Measurements from ENCODE around the gene DLAT.
A peak's percentile ranks its signal among the peaks of the same experiment; 100 is the strongest.
"Not testable (repeated sequence)": the region's sequence is repeated elsewhere in the genome, so short reads cannot be mapped to it uniquely, and the experiment has no call there.

DLAT gene

GRCh38 chr11:112002491-112003216 is 22.6 kb upstream of the DLAT start:
- ChIA-PET CTCF (interaction anchor here (1.4 kb wide), 1 partner anchor 71 kb away, joined by 4 read pairs; no protein-coding TSS in a partner anchor), POLR2A (ENCODE audit: low non-redundant PET) (no interaction called here)
- no peak for DNase-seq (ENCODE audit: low spot score)
- no peak overlapping the region for H3K27ac ChIP-seq
- TF ChIP-seq CTCF (conservative IDR thresholded peaks at IDR 0.05; ENCODE audit: low read depth): no peak

- ChIA-PET CTCF (interaction anchor here (0.6 to 1.4 kb wide), 3 partner anchors 11 to 677 kb away, joined by 3 to 7 read pairs (median 5); no protein-coding TSS in a partner anchor), POLR2A (ENCODE audit: low non-redundant PET) (no interaction called here)
- DNase-seq (ENCODE audit: low spot score): peak; percentile 25
- H3K27ac ChIP-seq: no peak overlapping the region
- no peak for TF ChIP-seq CTCF (conservative IDR thresholded peaks at IDR 0.05; ENCODE audit: low read depth)
These were observed 20.8 kb upstream of the DLAT start for GRCh38 chr11:112004389-112004788.

- POLR2A ChIA-PET (ENCODE audit: low non-redundant PET): no interaction called here
- H3K27ac ChIP-seq: no peak overlapping the region
- no peak for DNase-seq (ENCODE audit: low spot score)
- CTCF ChIA-PET: no interaction called here
- TF ChIP-seq CTCF (conservative IDR thresholded peaks at IDR 0.05; ENCODE audit: low read depth): no peak
These were observed 19.6 kb upstream of the DLAT start for GRCh38 chr11:112005422-112006094.

- H3K27ac ChIP-seq; DNase-seq (ENCODE audit: low spot score); POLR2A ChIA-PET (ENCODE audit: low non-redundant PET); CTCF ChIA-PET: not testable (repeated sequence)
These were observed 19.1 kb upstream of the DLAT start for GRCh38 chr11:112006095-112006441.

GRCh38 chr11:112011451-112011850 is 13.8 kb upstream of the DLAT start:
- CTCF ChIA-PET; DNase-seq (ENCODE audit: low spot score); H3K27ac ChIP-seq; POLR2A ChIA-PET (ENCODE audit: low non-redundant PET): not testable (repeated sequence)

GRCh38 chr11:112012874-112013273 is 12.3 kb upstream of the DLAT start:
- H3K27ac ChIP-seq: no peak overlapping the region
- no peak for TF ChIP-seq CTCF (conservative IDR thresholded peaks at IDR 0.05; ENCODE audit: low read depth)
- ChIA-PET POLR2A (ENCODE audit: low non-redundant PET) (no interaction called here), CTCF (no interaction called here)
- peak; percentile 22 for DNase-seq (ENCODE audit: low spot score)

DNA sequence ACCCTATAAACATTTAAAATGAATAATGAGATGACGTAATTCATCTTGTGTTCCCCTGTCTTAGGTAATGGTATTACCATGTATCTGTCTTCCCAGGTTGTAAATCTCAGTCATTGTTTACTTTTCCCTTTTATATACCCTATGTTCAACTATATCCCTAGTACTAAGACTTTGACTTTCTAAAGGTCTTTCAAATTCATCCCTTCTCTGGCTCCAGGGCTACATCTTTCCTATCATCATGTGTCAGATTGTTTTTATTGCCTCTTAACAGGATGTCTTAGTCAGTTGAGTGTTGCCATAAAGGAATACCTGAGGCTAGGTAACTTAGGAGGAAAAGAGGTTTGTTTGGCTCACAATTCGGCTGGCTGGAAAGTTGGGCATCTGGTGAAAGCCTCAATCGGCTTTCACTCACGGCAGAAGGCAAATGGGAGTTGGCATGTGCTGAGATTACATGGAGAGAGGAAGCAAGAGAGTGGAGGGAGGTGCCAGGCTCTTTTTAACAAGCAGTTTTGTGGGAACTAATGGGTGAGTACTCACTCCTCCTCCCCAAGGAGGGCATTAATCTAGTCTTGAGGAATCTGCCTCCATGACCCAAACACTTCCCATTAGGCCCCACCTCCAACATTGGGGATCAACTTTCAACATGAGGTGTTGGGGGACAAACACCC is 11.6 kb upstream of the DLAT start:
- ChIA-PET CTCF (no interaction called here), POLR2A (ENCODE audit: low non-redundant PET) (no interaction called here)
- no peak overlapping the region for H3K27ac ChIP-seq
- no peak for TF ChIP-seq CTCF (conservative IDR thresholded peaks at IDR 0.05; ENCODE audit: low read depth)
- peak; percentile 51 for DNase-seq (ENCODE audit: low spot score)
